Type B pancreatic cell (in vitro differentiated cells): ENCODE measurements around the gene TXK. TPM values are rescaled to one million over a fixed set of nuclear protein-coding genes. Genes with fewer than 3 reads are reported as not detected.

Experiments used
- DNase-seq: peaks from one replicate; pipeline ENCODE4 v3.0.0; 2021; ENCODE audit warnings: mixed read lengths; ENCODE audit not compliant: unreplicated experiment; ENCODE audit errors: extremely low spot score
- H3K27ac Mint-ChIP-seq: 2 replicates; pipeline ENCODE4 v1.8.0; 2021; ENCODE audit warnings: mild to moderate bottlenecking, mixed read lengths
- H3K27me3 Mint-ChIP-seq: 2 replicates; pipeline ENCODE4 v1.8.0; 2021; ENCODE audit warnings: mixed read lengths
- H3K36me3 Mint-ChIP-seq: 2 replicates; pipeline ENCODE4 v1.8.0; 2021; ENCODE audit warnings: mixed read lengths
- H3K4me1 Mint-ChIP-seq: one replicate; pipeline ENCODE4 v1.8.0; 2021; ENCODE audit warnings: mixed read lengths; ENCODE audit not compliant: unreplicated experiment
- H3K4me3 Mint-ChIP-seq: 2 replicates; pipeline ENCODE4 v1.8.0; 2021; ENCODE audit warnings: mild to moderate bottlenecking, mixed read lengths
- H3K9me3 Mint-ChIP-seq: 2 replicates; pipeline ENCODE4 v1.8.0; 2021; ENCODE audit warnings: mixed read lengths
- total RNA-seq: library from RNA; stranded (reverse); gene quantifications from 2 replicates; pipeline ENCODE4 v1.2.1, GENCODE V29; 2021; ENCODE audit warnings: low replicate concordance
- TF ChIP-seq, protein P1 (sequence below): fragments of 200-600 bp; sonication (generic); conservative IDR thresholded peaks from 2 replicates; pipeline ENCODE4 v1.5.0; 2021; ENCODE audit warnings: antibody characterized with exemption, mild to moderate bottlenecking

TXK gene
- total RNA-seq, 1 donor from 2014 or later, result 1.3 TPM

- DNase-seq, result no peak
- Mint-ChIP-seq H3K9me3 (peaks cover 4% of the 10 kb centered on the region), H3K4me1 (peaks cover 6% of the 10 kb centered on the region), H3K4me3 (no peak overlapping the region), H3K36me3 (peaks cover 8% of the 10 kb centered on the region), H3K27me3 (no peaks in the 10 kb centered on the region), H3K27ac (no peak overlapping the region)
- TF ChIP-seq, protein P1, sequence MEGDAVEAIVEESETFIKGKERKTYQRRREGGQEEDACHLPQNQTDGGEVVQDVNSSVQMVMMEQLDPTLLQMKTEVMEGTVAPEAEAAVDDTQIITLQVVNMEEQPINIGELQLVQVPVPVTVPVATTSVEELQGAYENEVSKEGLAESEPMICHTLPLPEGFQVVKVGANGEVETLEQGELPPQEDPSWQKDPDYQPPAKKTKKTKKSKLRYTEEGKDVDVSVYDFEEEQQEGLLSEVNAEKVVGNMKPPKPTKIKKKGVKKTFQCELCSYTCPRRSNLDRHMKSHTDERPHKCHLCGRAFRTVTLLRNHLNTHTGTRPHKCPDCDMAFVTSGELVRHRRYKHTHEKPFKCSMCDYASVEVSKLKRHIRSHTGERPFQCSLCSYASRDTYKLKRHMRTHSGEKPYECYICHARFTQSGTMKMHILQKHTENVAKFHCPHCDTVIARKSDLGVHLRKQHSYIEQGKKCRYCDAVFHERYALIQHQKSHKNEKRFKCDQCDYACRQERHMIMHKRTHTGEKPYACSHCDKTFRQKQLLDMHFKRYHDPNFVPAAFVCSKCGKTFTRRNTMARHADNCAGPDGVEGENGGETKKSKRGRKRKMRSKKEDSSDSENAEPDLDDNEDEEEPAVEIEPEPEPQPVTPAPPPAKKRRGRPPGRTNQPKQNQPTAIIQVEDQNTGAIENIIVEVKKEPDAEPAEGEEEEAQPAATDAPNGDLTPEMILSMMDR, result no peak
Observed at GRCh38 chr4:48137846-48138245, 3.8 kb upstream of the TXK start.

GRCh38 chr4:48133669-48134068 is 381 bp downstream of the TXK start:
- TF ChIP-seq, protein P1, result no peak
- Mint-ChIP-seq H3K27me3 (no peaks in the 10 kb centered on the region), H3K27ac (no peak overlapping the region), H3K4me3 (no peak overlapping the region), H3K36me3 (peaks cover 8% of the 10 kb centered on the region), H3K4me1 (peaks cover 13% of the 10 kb centered on the region), H3K9me3 (peaks cover 4% of the 10 kb centered on the region)
- no peak for DNase-seq

DNA sequence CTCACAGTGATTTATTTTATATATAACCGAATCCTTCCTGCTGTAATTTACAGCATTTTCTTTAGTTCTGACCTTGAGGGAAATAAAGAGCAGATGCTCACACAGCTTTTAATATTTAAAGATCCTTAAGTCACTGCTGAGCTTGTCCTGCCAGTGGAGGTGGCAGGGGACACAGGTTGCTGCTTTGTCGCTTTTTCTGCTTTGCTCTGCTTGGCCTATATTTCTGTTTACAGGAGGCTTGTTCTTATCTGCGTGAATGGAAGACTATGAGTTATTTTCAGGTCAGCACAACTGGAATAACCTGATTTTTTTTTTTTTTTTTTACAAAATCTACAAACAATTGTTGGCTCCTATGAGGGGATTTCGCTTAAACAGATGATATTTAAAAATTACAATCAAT is 2.3 kb downstream of the TXK start:
- H3K4me3 Mint-ChIP-seq, result peak overlapping the region; percentile 54
- H3K4me1 Mint-ChIP-seq, result peaks cover 28% of the 10 kb centered on the region
- H3K27me3 Mint-ChIP-seq, result no peaks in the 10 kb centered on the region
- TF ChIP-seq, protein P1, result no peak
- no peak for DNase-seq
- H3K9me3 Mint-ChIP-seq, result no peaks in the 10 kb centered on the region
- H3K27ac Mint-ChIP-seq, result peak overlapping the region; percentile 78
- peaks cover 4% of the 10 kb centered on the region for H3K36me3 Mint-ChIP-seq

DNA sequence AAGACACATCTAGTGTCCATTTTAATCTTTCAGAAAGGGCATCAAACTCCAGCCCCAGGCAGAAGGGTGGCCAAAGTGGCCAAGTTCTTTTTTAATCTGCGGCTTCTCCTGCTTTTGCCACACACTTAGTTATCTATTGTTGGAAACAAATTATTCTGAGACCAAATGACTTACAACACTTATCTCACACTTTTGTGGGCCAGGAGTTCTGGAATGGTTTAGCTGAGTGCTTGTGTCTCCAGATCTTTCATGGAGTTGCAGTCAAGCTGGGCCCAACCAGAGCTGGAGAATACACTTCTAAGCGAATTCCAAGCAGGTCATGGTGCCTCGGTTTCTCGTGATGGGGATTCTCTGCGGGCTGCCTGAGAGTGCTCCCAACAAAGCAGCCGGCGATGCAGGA is 4.0 kb downstream of the TXK start:
- H3K9me3 Mint-ChIP-seq, result no peaks in the 10 kb centered on the region
- DNase-seq, result no peak
- H3K27ac Mint-ChIP-seq, result no peak overlapping the region
- H3K27me3 Mint-ChIP-seq, result no peaks in the 10 kb centered on the region
- no peak overlapping the region for H3K4me3 Mint-ChIP-seq
- H3K4me1 Mint-ChIP-seq, result peaks cover 28% of the 10 kb centered on the region
- TF ChIP-seq, protein P1, result no peak
- H3K36me3 Mint-ChIP-seq, result peaks cover under 1% of the 10 kb centered on the region

- DNase-seq, result no peak
- no peaks in the 10 kb centered on the region for H3K9me3 Mint-ChIP-seq
- peaks cover 28% of the 10 kb centered on the region for H3K4me1 Mint-ChIP-seq
- H3K36me3 Mint-ChIP-seq, result no peaks in the 10 kb centered on the region
- TF ChIP-seq, protein P1, result no peak
- no peak overlapping the region for H3K4me3 Mint-ChIP-seq
- no peaks in the 10 kb centered on the region for H3K27me3 Mint-ChIP-seq
- peak overlapping the region; percentile 27 for H3K27ac Mint-ChIP-seq
Observed at GRCh38 chr4:48129307-48130014, 4.6 kb downstream of the TXK start.
